ENCODE results near the gene KLHL21.

- no peak for TF ChIP-seq EZH2 (IDR thresholded peaks at IDR 0.05; ENCODE audit: borderline replicate concordance, low read length)
- no peak for TF ChIP-seq CTCF (IDR thresholded peaks at IDR 0.05; ENCODE audit: low read length)
Measured at GRCh38 chr1:6621429-6622391, 19.0 kb upstream of the KLHL21 start.
